ENCODE results near the gene ELMOD3. TPM values are rescaled to one million over a fixed set of nuclear protein-coding genes. Genes with fewer than 3 reads are reported as not detected.
A peak's percentile ranks its signal among the peaks of the same experiment; 100 is the strongest.

ELMOD3 gene
- total RNA-seq, 1 experiment from 2014 or later = 9.7 TPM

DNA sequence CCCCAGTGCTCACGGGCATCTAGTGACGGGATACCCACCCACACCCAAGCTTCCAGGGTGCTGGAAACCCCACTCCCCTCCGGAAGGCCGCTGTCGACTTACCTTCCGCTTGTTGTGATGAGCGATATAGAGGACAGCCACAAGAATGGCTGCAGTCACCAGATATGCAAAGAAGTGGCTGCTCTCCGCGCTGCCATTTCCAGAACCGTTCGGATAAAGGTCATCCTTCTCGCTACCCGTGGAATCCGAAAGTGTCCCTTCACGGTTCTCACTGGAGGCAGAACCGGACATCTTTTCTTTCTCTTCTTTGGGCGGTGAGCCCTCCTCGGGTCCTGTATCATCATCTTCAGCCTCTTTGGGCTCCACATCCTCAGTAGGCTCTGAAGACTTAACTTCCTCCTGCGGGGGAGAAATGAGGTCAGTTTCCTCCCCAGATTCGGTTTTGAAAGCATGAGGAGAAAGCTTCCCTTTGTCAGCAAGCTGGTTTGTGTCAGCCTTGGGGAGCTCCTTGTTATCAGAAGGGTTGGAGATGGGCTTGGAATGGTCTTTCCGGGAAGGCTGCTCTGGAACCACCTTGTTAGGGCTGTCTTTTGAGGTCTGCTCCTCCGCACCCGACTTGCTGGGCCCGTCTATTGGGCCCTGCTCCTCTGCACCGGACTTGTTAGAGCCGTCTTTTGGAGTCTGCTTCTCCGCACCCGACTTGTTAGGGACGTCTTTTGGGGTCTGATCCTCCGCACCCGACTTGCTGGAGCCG lies 28.0 kb upstream of the ELMOD3 start:
- CTCF ChIA-PET = interaction anchor here (1.0 to 3.3 kb wide), 3 partner anchors 27 to 260 kb away, joined by 5 to 15 read pairs (median 10); no protein-coding TSS in a partner anchor
- ATAC-seq = no peak
- Mint-ChIP-seq H3K4me3 (peak overlapping the region; percentile 97), H3K27ac (no peak overlapping the region), H3K36me3 (peaks cover 41% of the 10 kb centered on the region), H3K9me3 (peaks cover 4% of the 10 kb centered on the region; the same call in 1 of the 2 replicates), H3K4me1 (peaks cover 40% of the 10 kb centered on the region), H3K27me3 (ENCODE audit: low read depth) (no peaks in the 10 kb centered on the region)
- POLR2A ChIA-PET = interaction anchor here (2.0 kb wide), 1 partner anchor 28 kb away, joined by 11 read pairs; the partner anchor contains the start of genes ELMOD3 and RETSAT
- TF ChIP-seq RORB (CRISPR knock-in tag; IDR thresholded peaks at IDR 0.05) = no peak
- no peak for TF ChIP-seq NR2C2 (CRISPR knock-in tag; IDR thresholded peaks at IDR 0.05)
- TF ChIP-seq, protein P1, sequence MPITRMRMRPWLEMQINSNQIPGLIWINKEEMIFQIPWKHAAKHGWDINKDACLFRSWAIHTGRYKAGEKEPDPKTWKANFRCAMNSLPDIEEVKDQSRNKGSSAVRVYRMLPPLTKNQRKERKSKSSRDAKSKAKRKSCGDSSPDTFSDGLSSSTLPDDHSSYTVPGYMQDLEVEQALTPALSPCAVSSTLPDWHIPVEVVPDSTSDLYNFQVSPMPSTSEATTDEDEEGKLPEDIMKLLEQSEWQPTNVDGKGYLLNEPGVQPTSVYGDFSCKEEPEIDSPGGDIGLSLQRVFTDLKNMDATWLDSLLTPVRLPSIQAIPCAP (CRISPR knock-in tag; IDR thresholded peaks at IDR 0.05) = no peak
- TF ChIP-seq, protein P2, sequence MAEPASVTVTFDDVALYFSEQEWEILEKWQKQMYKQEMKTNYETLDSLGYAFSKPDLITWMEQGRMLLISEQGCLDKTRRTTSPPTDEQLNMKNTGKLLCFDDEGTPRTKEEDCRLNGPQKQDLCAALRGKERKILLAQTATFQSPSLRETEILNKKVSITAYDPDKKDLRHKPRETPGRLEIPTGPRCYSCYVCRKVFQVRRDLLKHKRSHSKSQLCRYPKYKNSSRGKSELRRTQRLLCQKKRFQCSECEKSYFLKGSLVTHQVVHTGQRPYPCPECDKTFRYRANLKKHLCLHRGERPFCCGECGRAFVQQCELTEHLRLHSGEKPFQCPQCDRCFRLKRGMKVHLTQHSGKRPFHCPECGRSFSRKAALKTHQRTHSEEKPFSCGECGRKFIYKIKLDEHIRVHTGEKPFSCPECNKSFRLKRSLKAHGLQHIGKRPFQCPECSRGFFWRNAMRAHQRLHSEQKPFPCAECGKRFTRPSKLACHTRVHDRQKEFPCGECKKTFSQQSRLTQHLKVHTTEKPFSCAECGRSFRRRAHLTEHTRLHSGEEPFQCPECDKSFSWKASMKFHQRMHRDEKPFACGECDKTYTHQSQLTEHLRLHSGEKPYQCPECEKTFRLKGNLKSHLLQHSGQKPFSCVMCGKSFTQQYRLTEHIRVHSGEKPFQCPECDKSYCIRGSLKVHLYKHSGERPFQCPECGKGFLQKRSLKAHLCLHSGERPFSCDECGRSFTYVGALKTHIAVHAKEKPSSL (CRISPR knock-in tag; conservative IDR thresholded peaks at IDR 0.05) = no peak
- no peak for TF ChIP-seq KAT7 (CRISPR knock-in tag; IDR thresholded peaks at IDR 0.05; ENCODE audit: borderline replicate concordance)
- no peak for TF ChIP-seq ZNF317 (CRISPR knock-in tag; IDR thresholded peaks at IDR 0.05; ENCODE audit: borderline replicate concordance, low read depth)
- TF ChIP-seq, protein P3, sequence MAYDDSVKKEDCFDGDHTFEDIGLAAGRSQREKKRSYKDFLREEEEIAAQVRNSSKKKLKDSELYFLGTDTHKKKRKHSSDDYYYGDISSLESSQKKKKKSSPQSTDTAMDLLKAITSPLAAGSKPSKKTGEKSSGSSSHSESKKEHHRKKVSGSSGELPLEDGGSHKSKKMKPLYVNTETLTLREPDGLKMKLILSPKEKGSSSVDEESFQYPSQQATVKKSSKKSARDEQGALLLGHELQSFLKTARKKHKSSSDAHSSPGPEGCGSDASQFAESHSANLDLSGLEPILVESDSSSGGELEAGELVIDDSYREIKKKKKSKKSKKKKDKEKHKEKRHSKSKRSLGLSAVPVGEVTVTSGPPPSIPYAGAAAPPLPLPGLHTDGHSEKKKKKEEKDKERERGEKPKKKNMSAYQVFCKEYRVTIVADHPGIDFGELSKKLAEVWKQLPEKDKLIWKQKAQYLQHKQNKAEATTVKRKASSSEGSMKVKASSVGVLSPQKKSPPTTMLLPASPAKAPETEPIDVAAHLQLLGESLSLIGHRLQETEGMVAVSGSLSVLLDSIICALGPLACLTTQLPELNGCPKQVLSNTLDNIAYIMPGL (CRISPR knock-in tag; IDR thresholded peaks at IDR 0.05) = no peak
- DNase-seq (ENCODE audit: low spot score) = no peak

DNA sequence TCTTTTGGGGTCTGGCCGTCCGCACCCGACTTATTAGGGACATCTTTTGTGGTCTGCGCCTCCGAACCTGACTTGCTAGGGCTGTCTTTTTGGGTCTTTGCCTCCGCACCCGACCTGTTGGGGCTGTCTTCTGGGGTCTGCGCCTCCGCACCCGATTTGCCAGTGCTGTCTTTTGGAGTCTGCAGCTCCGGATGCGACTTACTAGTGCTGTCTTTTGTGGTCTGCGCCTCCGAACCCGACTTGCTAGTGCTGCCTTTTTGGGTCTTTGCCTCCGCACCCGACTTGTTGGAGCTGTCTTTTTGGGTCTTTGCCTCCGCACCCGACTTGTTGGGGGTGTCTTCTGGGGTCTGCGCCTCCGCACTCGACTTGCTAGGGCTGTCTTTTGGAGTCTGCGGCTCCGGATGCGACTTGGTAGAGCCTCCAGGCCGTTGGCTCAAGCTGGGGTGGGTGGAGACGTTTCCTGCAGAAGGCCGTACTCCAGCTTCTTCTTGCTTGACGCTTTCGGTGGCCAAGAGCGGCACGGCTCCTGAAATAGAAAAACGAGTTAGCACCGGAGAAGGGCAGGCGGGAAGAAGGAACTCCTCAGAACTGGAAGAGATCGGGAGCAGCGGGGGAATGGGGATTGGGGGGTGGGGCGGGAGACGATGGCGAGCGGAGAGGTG lies 27.3 kb upstream of the ELMOD3 start:
- Mint-ChIP-seq H3K27me3 (ENCODE audit: low read depth) (no peaks in the 10 kb centered on the region), H3K4me3 (peak overlapping the region; percentile 97), H3K36me3 (peaks cover 34% of the 10 kb centered on the region), H3K27ac (peak overlapping the region; percentile 100), H3K4me1 (peaks cover 45% of the 10 kb centered on the region), H3K9me3 (peaks cover 4% of the 10 kb centered on the region; the same call in 1 of the 2 replicates)
- DNase-seq (ENCODE audit: low spot score) (peak; percentile 32), ATAC-seq (peak; percentile 6)
- ChIA-PET POLR2A (interaction anchor here (2.0 kb wide), 1 partner anchor 27 kb away, joined by 11 read pairs; the partner anchor contains the start of genes ELMOD3 and RETSAT), CTCF (interaction anchor here (0.5 to 3.3 kb wide), 7 partner anchors 27 to 391 kb away, joined by 3 to 15 read pairs (median 5); no protein-coding TSS in a partner anchor)
- TF ChIP-seq, protein P4, sequence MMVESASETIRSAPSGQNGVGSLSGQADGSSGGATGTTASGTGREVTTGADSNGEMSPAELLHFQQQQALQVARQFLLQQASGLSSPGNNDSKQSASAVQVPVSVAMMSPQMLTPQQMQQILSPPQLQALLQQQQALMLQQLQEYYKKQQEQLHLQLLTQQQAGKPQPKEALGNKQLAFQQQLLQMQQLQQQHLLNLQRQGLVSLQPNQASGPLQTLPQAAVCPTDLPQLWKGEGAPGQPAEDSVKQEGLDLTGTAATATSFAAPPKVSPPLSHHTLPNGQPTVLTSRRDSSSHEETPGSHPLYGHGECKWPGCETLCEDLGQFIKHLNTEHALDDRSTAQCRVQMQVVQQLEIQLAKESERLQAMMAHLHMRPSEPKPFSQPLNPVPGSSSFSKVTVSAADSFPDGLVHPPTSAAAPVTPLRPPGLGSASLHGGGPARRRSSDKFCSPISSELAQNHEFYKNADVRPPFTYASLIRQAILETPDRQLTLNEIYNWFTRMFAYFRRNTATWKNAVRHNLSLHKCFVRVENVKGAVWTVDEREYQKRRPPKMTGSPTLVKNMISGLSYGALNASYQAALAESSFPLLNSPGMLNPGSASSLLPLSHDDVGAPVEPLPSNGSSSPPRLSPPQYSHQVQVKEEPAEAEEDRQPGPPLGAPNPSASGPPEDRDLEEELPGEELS (CRISPR knock-in tag; IDR thresholded peaks at IDR 0.05) = 0 out of 2 replicates have a peak, but pooled peaks have one; percentile 1
- no peak for TF ChIP-seq ZNF671 (CRISPR knock-in tag; IDR thresholded peaks at IDR 0.05)

DNA sequence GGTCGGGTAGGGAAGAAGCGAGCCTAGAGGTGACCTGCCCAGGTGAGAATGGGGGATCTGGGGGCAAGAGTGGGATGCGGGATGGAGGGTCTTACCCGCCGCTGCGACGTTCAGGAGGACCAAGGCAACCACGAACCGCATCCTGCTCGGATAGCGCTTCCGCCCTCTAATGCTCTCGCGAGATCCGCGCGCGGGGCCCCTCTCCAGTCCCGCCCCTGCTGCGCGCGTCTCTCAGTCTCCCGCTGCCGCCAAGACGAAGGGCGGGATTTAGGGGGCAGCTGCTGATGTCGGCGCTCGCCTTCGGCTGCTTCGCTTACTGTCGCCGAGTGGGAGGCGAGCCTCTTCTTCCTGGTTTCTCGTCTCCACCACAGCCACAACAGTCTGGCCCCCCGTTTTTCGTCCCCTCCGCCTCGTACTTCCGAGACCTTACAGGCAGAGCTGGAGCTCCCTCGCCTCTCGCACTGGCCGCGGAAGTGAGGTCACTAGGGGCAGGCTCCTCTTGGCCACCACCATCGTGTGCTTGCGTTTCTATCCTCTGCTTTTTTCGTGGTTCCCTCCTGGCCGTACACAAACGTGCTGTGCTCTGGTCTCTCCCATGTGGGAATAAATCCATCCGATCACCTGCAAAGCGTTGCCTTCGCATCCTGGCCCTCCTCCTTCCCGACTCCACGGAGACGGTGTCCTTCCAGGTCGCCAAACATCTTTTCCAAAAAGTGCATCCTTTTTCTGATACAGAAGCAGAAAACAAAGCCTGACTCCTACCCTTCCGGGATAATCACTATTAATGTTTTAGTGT lies 26.5 kb upstream of the ELMOD3 start, which contains the start of gene TGOLN2:
TSS of gene TGOLN2 (minus strand) at position 168 of the 796 bp plus-strand sequence. CDS start at position 141, 27 bp downstream.
- DNase-seq (ENCODE audit: low spot score) (peak; percentile 88), ATAC-seq (peak; percentile 92)
- Mint-ChIP-seq H3K4me1 (peaks cover 45% of the 10 kb centered on the region), H3K9me3 (peaks cover 4% of the 10 kb centered on the region; the same call in 1 of the 2 replicates), H3K27me3 (ENCODE audit: low read depth) (no peaks in the 10 kb centered on the region), H3K36me3 (peaks cover 27% of the 10 kb centered on the region), H3K4me3 (peak within 1 kb of the TSS; percentile 97), H3K27ac (peak within 1 kb of the TSS; percentile 100)
- POLR2A ChIA-PET = interaction anchor here (0.7 to 2.0 kb wide), 2 partner anchors 26 to 263 kb away, joined by 3 to 11 read pairs; partner anchors contain the start of genes ELMOD3 and RETSAT
- CTCF ChIA-PET = interaction anchor here (0.5 to 3.3 kb wide), 6 partner anchors 28 to 390 kb away, joined by 3 to 15 read pairs (median 6); no protein-coding TSS in a partner anchor
- TF ChIP-seq SP1 (CRISPR knock-in tag; conservative IDR thresholded peaks at IDR 0.05) = peak; percentile 82
- TF ChIP-seq FOXP1 (CRISPR knock-in tag; IDR thresholded peaks at IDR 0.05; ENCODE audit: borderline replicate concordance) = peak; percentile 95
- 0 out of 2 replicates have a peak, but pooled peaks have one; percentile 26 for TF ChIP-seq JUN (CRISPR knock-in tag; IDR thresholded peaks at IDR 0.05)
- 0 out of 2 replicates have a peak, but pooled peaks have one; percentile 56 for TF ChIP-seq ATF1 (CRISPR knock-in tag; IDR thresholded peaks at IDR 0.05)
- TF ChIP-seq GABPB1 (CRISPR knock-in tag; IDR thresholded peaks at IDR 0.05) = peak; percentile 76
- no peak for TF ChIP-seq RELA (CRISPR knock-in tag; IDR thresholded peaks at IDR 0.05; ENCODE audit: borderline replicate concordance)
